ENCODE results near the gene MEIOC.
A peak's percentile ranks its signal among the peaks of the same experiment; 100 is the strongest.

MEIOC gene

DNA sequence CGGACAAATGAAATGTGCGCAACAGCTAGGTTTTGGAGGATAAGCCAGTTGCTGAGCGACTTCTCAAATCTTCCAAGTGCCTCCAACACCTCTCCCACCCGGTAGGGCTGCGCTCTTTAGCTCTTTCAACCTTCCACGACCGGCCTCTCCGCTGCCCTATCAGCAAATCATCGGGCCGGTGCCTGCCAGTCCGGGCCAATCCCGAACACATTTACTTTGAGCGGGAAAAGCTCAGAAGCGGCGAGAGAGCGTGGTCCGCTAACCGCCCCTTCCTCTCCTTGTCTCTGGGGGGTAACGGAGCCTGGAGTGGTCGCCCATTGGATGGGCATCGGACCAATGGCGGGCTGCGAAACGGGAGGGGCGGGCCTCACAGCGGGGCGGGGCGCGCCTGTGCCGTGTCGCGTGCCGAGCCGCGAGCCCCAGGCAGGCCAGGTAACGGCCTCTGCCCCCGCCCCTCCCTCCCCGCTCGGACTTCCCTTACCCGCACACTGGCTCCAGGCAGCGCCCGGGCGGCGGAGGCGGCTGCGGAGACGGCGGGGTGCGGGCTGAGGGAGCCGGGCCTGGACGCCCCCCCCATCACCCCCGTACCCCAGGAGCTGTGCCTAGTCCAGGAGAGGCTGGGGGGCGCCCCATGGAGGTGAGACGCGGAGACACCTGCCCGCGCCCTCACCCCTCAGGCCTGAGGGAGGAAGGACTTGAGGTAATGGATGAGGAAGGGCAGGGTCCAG, at the start of gene MEIOC:
TSS of gene MEIOC (plus strand) at position 486 of the 728 bp plus-strand sequence. CDS start at position 632, 146 bp downstream.
- peak within 1 kb of the TSS; percentile 56 for H3K27ac ChIP-seq
- TF ChIP-seq, protein P1, sequence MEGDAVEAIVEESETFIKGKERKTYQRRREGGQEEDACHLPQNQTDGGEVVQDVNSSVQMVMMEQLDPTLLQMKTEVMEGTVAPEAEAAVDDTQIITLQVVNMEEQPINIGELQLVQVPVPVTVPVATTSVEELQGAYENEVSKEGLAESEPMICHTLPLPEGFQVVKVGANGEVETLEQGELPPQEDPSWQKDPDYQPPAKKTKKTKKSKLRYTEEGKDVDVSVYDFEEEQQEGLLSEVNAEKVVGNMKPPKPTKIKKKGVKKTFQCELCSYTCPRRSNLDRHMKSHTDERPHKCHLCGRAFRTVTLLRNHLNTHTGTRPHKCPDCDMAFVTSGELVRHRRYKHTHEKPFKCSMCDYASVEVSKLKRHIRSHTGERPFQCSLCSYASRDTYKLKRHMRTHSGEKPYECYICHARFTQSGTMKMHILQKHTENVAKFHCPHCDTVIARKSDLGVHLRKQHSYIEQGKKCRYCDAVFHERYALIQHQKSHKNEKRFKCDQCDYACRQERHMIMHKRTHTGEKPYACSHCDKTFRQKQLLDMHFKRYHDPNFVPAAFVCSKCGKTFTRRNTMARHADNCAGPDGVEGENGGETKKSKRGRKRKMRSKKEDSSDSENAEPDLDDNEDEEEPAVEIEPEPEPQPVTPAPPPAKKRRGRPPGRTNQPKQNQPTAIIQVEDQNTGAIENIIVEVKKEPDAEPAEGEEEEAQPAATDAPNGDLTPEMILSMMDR (IDR thresholded peaks at IDR 0.05): peak; percentile 78
- no peak for TF ChIP-seq ZFX (IDR thresholded peaks at IDR 0.05; ENCODE audit: borderline replicate concordance)

DNA sequence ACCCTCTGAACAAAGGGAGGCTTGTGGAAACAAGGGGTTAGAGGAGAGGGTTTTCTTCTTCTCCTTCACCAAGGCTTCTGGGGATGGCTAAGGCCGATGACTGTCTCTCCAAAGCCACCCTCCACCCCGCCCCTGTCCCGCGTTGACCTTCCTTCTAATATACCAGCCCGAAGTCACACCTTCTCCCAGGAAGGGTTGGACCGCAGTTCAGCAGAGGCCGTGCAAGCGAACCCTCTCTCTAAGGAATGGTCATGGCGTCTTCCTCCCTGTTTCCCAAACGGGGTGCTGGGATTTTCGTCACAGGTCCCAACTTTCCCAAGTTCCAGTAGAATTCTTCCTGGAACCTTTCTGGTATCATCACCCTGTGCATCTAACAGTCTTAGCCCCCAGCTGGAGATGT, 49.6 kb upstream of the MEIOC start:
- H3K27ac ChIP-seq: no peak overlapping the region
- TF ChIP-seq, protein P1 (IDR thresholded peaks at IDR 0.05): no peak
- no peak for TF ChIP-seq ZFX (IDR thresholded peaks at IDR 0.05; ENCODE audit: borderline replicate concordance)

DNA sequence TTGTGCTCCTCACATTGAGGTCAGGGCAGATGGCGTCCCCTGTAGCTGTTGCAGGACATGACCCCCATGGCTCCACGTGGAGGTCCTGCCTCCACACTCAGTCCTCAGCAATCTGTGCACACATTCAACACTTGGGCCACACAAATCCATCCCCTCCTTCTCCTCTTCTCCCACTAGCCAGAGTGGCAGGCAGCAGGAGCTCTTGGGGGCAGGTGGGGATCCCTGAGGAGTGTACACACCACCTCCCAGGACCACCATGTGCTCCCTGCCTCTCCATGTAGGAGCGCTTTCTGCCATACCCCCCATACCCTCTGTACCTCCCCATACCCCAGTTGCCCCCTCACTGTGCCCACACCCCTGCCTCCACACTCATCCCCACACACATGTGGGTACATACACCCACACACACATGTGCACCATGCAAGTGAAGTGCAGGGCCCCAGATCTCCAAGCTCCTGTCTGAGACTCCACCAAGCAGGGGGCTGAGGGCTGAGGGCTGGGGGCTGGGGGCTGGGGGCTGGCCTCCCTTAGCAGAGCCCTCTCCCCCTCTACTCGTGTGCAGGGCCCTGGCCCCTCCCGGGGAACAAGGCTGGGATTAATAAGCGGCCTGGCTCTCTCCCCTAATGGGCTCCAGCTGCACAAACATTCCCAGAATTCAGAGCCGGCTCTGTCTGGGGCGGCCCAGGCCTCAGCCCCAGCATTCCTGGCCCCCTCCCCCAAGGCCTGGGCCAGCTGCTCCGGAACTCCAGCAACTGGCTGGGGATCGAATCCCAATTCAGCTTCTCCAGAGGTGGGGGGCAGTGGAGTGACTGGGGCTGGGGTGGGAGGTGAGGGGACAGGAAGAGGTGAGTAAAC, 48.2 kb upstream of the MEIOC start:
- no peak for TF ChIP-seq ZFX (IDR thresholded peaks at IDR 0.05; ENCODE audit: borderline replicate concordance)
- TF ChIP-seq, protein P1 (IDR thresholded peaks at IDR 0.05): no peak
- H3K27ac ChIP-seq: no peak overlapping the region

DNA sequence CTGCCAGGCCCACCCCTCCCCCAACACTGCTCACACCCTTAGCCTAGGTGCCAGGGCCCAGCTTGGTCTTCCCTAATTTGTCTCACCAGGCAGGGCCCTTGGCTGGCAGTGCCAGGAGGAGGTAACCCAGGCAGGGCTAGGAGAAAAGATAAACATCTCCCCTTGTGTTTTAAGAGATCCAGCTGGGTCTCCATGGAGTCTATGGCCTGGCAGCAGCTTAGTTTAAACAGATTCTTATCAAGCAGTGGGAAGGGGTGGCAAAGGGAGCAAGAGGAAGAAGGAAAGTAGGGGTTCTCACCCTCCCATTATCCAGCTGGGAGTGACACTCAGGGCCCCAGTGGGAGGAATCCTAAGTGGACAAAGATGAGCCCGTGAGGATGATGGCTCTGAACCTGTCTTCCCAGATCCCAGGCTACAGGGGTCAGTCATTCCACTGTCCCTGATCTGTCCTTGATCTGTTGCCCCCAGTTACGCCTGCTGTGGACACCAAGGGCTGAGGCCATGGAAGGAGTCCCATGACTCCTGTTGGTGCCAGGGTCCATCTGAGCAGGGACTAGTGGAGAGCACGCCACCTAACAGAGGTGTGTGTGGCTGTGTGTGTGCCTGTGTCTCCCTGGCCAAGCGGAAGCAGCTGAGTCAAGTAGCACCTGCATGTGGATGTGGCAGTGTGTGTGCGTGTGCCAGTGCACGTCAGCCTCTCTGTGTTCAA, 47.4 kb upstream of the MEIOC start:
- H3K27ac ChIP-seq: no peak overlapping the region
- TF ChIP-seq, protein P1 (IDR thresholded peaks at IDR 0.05): no peak
- TF ChIP-seq ZFX (IDR thresholded peaks at IDR 0.05; ENCODE audit: borderline replicate concordance): no peak

DNA sequence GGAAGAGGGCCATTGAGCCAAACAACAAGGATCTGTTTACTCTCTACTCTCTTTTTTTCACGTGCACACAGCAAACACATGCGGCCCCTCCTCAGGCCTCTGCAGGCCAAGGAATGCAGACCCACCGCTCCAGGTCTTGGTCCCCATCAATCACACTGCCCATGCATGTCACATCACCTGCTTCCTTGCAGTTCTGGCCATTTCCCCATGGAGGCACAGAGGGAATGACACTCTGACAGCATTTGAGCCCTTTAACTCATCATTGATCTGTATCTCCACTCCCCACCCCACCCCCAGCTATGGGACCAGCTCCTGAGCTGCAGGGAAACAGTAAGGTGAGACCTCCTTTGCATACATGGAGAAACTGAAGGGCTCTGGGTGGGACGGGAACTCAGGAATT, 45.9 kb upstream of the MEIOC start:
- TF ChIP-seq, protein P1 (IDR thresholded peaks at IDR 0.05): no peak
- H3K27ac ChIP-seq: no peak overlapping the region

DNA sequence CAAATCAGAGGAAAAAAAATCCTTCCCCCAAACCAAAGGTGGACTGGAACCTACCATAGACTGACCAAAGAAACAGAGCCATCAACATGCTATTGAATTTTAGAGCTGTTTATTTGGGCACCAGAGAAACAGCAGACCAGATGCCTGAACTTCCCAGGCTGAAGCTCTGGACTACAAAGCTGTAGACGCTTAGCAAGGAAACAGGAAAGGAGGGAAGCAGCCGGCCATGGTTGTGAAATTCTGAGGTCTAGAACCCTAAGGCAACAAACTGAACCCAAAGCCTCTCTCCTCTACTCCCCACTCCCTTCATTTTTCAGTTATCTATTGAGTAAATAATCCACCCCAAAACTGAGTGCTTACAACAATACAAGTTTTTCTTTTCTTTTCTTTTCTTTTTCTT, 45.4 kb upstream of the MEIOC start:
- no peak overlapping the region for H3K27ac ChIP-seq
- no peak for TF ChIP-seq ZFX (IDR thresholded peaks at IDR 0.05; ENCODE audit: borderline replicate concordance)
- TF ChIP-seq, protein P1 (IDR thresholded peaks at IDR 0.05): no peak
